ENCODE data around the gene FBLN1.
"Not testable (repeated sequence)": the region's sequence is repeated elsewhere in the genome, so short reads cannot be mapped to it uniquely, and the experiment has no call there.

FBLN1 gene

DNA sequence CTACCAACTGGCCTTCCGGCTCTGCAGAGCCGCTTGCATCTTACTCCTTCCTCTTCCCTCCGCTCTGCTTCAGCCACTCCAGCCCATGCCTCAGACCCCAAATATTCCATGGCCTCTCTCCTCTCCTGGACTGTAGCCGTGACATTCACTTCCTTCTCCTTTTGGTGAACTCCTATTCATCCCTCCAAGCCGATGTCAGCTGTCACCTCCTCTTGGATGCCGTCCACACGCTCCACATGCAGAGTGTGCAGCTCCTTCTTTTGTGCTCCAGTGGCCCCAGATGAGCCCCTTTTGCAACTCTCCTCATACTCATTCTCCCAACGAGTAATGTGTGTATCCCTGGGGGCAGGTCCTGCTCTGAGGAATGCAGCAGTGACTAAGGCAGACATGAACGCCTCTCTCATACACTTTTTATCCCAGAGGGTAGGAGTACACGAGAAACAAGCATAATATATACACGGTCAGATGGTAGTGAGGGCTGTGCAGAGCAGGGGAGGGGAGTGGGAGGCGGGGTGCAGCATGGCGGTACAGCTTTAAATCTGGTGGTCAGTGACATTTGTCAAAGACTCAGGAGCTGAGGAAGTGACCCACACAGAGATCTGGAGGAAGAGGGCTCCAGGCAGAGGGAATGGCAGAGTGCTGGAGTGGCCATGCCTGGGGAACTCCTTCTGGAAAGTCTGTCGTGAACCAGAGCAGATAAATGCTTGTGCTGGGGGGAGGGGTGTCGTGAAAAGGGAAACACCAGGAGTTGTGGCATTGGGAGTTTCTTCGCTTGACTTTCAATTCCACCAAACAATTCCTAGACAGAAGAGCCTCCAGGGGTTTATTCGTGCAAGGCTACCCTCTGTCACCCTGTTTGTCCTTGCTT, 85.2 kb downstream of the FBLN1 start:
- no peak for DNase-seq

GRCh38 chr22:45589556-45589955, 86.9 kb downstream of the FBLN1 start:
- no peak for DNase-seq

GRCh38 chr22:45590262-45590661, 87.6 kb downstream of the FBLN1 start:
- no peak for DNase-seq

DNA sequence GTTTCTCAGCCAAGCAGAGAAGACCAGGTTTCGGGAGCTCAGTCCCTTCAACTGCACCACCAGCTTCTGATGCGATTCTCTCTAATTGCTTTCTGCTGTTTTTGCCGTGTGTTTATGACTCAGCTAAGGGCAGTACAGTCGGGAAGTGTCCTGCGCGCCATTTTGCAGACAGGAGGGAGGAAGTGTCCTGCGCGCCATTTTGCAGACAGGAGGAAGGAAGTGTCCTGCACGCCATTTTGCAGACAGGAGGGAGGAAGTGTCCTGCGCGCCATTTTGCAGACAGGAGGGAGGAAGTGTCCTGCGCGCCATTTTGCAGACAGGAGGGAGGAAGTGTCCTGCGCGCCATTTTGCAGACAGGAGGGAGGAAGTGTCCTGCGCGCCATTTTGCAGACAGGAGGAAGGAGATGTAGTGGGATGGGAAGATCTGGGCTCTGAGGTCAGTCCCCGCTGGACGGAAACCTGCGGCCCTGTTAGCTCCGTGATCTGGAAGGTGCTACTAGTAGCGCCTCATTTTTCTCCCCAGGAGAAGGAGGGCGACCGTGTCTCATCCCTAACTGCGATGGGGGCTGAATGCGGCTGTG, 89.0 kb downstream of the FBLN1 start:
- not testable (repeated sequence) for DNase-seq

GRCh38 chr22:45594123-45594941, 91.6 kb downstream of the FBLN1 start:
- DNase-seq = no peak

DNA sequence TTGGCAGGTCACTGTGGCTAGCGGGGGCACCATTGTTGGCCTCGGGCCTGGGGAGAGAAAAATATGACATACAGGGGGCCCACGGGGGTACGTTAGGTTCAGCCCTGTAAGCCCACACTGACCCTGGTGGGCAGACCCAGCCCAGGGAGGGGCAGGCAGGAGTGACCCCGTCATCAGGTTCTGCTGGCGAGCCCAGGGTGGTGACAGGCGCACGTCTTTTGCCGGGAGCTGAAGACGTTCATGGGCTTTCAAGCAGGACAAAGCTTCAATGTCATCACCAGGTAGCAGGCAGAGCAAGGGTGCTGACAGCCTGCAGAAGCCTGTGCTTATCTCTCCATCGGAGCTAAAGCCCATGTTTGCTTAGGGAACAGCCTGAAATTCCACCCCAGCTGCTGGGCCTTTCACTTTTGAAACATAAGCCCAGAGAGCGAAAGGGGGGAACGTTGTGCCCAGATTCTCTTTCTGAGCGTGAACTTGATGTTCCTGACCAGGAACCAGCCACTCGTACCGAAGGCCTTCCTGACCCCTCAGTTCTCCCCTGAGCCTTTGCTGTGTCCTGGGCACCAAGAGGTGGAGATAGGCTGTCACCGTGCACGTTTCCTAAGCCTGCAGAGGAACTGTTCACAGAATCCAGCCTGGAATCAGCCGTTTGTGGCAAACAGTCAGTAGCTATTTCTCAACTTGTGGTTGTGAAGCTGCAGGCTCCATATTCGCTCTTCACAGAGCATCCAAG, 94.9 kb downstream of the FBLN1 start:
- DNase-seq = no peak

- no peak for DNase-seq
Measured at GRCh38 chr22:45598596-45599217, 96.0 kb downstream of the FBLN1 start.

GRCh38 chr22:45599836-45600577, 97.3 kb downstream of the FBLN1 start:
- DNase-seq = no peak

DNA sequence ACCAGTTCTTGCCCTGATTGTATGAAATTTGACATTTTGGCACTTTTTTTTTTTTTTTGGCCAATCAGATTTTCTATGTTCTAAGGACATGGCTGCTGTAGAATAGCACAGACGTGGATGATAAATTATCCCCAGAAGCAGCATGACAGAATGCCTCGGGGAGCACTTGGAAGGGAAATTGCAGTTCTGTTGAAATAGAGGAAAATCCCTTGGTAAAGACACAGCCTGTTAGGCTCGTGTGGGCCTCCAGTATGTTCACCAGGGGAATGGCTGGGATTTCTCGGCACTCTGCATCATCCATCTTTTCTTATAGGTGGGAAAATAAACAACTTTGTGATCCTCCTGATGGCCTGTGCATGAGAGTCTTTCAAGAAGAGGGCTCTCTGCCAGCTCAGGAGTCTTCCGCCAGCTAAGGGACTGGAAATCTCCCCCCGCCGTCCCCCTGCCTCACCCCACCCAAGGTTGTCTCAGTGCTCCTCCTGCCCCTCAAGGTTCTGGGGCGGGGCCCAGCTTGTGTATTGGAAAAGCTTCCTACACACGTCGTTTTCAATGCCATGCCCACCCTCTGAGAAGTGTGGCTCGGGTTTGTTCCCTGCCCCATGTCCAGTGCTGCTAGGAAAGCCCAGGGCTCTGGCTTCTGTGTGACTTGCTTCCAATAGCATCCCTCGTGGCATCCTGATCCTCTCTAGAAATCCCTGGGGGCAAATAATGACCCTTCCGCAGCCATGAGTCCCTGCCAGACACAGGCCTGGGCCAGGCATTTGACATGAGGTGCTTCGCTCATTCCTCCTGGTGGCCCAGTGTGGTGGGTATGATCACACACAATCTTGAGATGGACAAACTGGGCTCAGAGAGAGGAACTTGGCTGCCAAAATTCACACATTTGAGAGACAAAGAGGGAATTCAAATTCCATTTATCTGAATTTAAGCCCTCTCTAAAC, 98.4 kb downstream of the FBLN1 start:
- no peak for DNase-seq

- DNase-seq = no peak
Measured at GRCh38 chr22:45602004-45602733, 99.5 kb downstream of the FBLN1 start.

GRCh38 chr22:45602824-45603595, 100.3 kb downstream of the FBLN1 start:
- DNase-seq = no peak

GRCh38 chr22:45603619-45604018, 100.9 kb downstream of the FBLN1 start:
- DNase-seq = no peak

DNA sequence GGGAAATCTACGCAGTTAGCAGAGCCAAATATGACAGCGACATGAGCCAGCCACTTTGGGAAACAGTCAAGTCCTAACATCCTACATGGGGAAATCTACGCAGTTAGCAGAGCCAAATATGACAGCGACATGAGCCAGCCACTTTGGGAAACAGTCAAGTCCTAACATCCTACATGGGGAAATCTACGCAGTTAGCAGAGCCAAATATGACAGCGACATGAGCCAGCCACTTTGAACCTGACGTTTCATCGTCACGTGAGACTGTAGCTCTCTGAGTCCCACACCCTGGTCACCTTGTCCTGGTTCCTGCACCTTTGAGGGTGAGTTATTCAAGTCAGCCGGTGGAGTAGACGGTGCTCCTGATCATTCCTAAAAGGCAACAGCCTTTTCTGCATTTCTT, 105.4 kb downstream of the FBLN1 start:
- not testable (repeated sequence) for DNase-seq

DNA sequence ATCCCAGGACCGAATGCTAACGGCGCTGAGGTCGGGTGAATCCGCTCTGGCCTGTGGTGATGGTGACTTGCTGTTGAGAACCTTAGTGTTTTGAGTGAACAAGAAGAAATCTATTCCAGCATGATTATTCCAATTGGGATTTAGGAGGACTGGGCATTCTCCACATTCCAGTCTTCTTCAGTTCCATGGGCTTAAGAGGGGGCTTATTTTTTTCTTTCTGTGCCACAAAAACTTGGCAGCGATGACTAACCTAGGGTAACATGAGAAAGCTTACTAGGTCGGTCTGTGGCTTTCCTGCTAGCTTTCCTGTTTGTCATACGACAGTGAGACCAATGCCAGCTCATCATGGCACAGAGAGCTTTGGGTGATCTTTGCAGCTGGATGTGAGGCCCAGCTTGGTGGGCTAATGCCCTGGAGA, 106.1 kb downstream of the FBLN1 start:
- no peak for DNase-seq

DNA sequence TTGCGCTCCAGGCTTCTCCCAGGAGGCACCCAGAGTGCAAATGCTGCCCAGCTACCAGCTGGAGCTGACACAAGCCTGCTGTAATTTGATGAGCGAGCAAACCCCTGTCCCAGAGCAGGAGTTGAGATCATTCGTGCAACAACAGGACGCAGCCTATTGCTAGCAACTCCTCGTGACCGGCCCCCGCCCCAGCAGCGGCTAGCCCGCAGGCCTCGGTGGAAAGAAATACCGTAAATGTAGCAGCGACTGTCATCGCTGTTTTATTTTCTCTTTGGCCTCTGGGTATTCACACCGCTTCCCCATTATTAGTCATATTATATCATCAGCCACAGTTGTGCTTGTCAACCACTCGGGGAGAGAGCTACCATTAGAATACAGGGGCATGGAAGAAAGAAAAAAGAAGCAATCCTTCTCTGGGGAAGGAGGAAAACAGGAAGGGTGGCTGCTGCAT, 109.8 kb downstream of the FBLN1 start:
- DNase-seq = no peak

DNA sequence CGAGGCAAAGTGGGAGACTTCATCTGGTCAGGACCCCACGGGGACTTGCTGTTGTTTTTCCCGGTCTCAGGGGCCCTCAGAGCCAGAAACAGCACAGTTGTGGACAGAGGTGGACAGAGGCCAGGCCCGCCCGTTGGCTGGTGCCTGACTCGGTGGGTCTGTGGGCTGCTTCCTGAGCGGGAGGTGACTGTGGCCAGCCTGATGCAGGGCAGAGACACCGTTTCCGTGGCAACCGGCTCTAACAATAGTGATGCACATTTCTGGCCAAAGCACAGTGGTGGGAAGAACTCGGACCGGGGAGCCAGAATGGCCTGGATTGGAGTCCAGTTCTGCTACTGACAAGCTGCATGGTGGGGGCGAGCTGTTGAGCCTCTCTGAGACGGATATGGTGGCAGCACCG, 110.3 kb downstream of the FBLN1 start:
- no peak for DNase-seq

GRCh38 chr22:45615364-45615763, 112.7 kb downstream of the FBLN1 start:
- no peak for DNase-seq

- no peak for DNase-seq
Measured at GRCh38 chr22:45616432-45616831, 113.7 kb downstream of the FBLN1 start.

DNA sequence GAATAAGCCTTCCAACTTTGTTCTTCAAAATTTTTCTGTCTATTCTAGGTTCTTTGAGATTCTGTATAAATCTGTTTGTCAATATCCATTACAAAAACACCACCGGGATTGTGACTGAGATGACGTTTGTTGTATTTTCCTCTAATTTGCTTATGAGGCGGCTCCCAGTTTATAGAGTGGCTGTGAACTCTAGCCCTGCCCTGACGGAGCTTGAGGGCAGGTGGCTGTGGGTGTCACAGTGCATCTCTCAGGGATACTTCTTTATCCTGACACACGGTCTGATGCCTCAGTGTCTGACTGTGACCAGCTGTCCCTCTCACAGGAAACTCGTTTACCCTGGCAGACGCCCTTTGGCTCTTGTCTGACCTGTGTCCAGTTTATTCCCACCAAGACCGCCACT, 115.3 kb downstream of the FBLN1 start:
- no peak for DNase-seq

Measured in 8988T (cell line).